Measurements from ENCODE around the gene CLIC3.

The CLIC3 gene

DNA sequence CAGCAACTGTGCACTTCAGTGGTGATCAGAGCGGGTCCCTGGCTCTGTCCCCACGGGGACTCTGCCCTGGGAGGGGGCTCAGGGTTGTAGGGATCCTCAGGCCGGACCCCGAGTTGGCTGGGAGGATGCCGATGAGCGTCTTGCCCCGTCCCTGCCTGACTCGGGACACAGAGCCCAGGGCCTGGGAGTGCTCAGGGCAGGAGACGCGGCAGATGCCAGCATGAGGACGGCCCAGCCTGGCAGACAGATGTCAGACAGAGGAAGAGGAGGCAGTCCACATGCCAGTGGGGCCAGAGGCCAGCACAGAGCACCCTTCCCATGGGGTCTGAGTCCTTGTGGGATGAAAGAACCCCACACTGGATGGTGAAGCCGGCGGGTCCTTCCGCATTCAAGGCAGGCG lies 33.0 kb downstream of the CLIC3 start:
- DNase-seq = no peak

DNA sequence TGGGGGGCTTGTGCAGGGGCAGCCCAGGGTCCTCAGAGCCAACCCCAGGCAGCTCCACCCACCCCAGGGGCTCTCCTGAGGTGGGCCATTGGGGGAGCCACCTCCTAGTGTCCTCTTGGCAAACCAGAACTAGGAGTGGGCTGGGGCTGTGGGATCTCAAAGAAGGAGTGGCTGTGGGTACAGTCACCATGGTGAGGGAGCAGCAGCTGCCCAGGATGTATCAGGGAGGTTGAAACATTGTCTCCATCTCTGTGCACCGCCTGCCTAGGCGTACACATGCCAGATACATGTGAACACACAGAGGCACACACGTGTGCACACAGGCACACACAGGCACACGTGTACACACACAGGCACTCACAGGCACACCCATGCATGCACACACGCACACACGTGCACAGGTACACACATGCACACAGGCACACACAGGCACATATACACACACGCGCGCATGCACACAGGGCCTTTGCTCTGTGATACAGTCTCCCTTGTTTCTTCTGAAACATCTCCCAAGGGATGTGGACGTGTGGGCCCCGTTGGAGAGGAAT lies 33.6 kb downstream of the CLIC3 start:
- no peak for DNase-seq

DNA sequence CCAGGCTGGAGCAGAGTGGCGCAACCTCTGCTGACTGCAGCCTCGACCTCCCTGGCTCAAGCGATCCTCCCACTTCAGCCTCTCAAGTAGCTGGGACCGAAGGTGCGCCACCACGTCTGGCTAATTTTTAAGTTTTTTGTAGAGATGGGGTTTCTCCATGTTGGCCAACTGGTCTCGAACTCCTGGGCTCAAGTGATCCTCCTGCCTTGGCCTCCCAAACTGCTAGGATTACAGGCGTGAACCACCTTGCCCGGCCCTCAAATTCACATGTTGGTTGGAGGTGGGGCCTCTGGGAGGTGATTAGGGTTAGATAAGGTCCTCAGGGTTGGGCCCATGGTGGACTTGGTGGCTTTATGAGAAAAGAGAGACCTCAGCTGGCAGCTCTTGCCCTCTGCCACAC lies 34.2 kb downstream of the CLIC3 start:
- no peak for DNase-seq

DNA sequence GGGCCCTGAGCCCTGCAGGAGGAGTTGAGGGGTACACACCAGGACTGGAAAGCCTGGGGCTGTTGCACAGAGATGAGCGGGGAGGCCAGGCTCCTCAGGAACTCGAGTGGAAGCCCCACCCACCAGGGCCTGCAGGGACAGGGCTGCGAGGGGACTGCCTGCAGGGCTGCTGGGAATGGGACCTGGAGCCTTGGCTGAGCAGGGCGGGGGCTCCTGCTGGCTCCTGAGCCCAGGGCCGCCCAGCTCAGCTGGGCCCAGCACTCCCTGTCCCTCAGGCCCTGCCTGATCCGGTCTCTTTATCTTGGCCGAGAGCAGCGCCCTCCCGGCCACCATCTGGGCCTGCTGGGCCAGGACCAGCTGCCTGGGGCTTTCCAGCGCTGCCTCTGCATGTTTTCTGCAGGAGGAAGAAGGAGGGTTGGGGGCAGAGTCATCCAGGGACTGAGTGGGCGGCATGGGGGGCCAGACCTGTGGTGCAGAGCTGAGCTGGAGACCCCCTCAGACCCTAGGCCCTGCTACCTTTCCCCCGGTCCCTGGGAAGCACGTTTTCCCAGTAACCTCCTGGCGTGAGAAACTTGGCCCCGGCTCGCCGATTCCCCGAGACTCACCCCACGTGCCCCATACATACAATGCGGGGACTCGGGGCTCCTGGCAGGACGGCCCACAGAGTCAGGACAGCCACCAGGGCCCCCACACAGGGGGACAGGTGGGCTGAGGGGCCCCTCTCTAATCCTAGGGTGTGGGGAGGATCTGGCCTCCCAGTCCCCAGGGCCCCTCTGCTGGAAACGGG lies 34.9 kb downstream of the CLIC3 start:
- no peak for DNase-seq

DNA sequence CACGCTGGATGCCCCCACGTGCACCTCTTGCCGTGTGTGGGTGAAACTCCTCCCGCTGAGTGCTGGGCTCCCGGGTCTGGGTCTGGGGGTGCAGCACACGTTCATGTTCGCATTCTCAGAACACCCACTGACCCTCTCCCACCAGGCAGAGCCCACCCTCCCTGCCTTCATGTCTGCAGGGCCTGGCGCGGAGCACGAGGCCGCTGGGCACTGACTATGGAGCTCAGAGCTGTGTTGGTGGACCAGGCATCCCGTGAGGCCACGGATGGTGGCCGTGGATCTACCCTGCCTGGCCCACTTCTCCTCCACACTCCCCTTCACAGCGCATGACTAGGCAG lies 35.5 kb downstream of the CLIC3 start:
- no peak for DNase-seq

DNA sequence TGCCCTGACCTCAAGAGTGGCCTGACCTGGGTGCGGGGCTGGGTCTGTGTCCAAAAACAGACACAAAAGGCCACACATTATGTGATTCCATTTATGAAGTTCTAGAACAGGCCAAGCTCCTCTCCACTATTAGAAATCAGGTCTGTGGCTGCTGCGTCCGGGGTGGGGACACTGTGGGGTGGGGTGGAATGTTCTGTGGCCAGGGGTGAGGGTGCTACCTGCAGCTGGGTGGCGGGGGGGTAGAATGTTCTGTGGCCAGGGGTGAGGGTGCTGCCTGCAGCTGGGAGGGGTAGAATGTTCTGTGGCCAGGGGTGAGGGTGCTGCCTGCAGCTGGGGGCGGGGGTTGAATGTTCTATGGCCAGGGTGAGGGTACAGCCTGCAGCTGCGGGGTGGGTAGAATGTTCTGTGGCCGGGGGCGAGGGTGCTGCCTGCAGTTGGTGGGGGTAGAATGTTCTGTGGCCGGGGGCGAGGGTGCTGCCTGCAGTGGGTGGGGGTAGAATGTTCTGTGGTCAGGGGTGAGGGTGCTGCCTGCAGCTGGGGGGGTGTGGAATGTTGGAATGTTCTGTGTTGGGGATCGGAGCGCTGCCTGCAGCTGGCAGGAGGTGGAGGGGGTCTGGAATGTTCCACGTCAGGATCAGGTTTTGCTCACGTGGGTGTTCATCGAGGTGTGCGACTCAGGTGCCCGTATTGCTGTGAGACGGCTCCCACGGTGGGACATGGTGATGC lies 36.0 kb downstream of the CLIC3 start:
- no peak for DNase-seq

DNA sequence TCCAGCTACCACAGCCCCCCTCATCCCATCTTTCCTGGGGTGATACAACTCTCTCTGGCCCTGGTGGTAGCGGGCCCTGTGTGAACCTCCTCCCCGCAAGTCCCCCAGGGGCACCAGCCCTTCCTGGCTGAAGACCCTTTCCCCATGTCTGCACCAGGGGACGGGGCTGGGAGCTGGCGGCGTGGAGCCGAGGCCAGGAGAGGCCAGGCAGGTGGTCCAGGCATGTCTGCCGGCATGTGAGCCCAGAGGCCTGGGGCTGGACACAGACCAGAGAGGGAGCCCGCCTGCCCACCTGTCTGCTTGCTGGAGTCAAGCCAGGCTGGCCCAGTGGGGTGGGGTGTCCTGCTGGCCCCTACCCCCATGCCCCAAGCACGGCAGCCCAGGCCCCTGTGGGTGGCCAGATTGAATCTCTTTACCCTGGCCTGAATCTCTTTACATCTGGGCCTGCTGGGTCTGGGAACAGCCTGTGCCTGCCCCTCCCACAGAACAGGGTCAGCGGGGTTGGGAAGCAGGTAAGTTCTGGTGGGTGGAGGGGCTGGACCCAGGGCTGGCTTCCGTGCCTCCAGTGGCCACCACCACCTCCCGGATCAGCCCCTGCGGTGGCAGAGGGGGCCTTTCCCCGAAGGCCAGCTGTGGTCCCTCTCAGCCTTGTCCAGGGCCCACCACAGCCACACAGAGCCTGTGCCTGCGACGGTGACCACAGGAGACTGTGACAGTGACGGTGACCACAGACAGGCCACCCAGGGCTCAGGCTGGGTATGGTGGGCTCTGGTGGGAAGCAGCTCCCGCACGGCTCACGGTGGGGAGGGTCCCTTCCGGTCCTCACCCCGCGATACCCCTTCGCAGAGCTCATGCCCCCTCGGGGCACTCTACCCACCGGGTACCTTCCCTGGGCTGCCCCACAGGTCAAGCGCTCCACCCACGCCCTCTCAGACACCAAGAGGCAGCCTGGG lies 37.2 kb downstream of the CLIC3 start:
- DNase-seq = no peak

DNA sequence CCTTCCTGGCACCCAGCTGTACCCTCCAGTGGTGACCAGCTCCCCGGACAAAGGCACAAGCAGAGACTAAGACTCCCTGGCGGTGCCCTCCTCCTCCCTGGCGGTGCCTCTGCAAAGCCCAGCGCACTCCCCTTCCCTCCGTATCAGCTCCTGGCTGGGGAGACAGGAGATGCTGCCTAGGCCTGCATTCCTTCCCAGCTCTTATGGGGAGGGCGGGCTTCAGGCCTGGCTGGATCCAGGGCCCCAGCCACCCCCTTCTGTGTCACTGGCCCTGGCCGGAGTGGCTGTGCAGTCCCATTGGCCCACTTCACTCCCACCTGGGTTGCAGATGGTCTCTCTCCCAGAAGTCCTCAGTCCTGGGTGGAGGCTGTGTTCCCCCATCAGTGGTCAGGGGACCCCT lies 37.9 kb downstream of the CLIC3 start:
- DNase-seq = no peak

DNA sequence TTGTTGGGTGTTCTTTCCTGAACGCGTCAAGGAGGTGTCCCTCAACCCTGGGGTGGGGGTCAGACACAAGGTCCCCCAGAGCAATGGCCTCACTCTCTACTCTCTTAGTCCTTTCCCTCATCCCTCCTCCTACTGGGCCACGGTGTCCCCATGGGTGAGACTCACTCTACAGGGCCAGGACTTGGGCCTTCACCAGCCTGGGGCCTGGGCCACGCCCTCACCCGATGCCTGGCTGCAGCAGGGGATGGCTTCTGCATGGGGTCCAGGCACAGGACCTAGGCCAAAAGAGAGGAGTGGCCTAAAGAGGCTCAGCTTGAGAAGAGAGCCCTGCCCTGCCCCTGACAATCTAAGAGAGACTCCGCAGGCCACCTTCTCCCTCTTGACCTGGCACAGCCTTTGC lies 38.5 kb downstream of the CLIC3 start:
- no peak for DNase-seq

DNA sequence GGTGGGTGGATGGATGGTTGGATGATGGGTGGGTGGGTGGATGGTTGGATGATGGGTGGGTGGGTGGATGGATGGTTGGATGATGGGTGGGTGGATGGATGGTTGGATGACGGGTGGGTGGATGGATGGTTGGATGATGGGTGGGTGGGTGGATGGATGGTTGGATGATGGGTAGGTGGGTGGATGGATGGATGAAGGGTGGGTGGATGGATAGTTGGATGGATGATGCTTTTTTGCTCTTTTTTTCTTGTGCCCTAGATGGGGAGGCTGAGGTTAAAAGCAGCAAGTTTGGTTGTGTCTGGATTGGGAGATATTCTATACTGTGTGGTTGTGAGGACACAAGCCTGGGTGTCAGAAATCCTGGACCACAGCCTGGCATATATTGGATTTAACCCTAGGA lies 38.9 kb downstream of the CLIC3 start:
- DNase-seq = no peak

DNA sequence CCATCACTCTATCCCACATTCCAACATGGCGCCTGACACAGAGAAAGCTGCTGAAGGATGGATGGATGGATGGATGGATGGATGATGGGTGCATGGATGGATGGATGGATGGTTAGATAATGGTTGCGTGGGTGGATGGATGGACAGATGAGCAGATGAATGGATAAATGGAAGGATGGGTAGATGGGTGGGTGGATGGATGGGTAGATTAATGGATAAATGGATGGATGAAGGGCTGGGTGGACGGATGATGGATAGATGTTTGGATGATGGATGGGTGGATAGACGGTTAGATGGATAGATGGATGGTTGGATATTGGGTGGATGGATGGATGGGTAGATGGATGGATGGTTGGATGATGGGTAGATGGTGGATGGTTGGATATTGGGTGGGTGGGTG lies 39.8 kb downstream of the CLIC3 start:
- DNase-seq = no peak

DNA sequence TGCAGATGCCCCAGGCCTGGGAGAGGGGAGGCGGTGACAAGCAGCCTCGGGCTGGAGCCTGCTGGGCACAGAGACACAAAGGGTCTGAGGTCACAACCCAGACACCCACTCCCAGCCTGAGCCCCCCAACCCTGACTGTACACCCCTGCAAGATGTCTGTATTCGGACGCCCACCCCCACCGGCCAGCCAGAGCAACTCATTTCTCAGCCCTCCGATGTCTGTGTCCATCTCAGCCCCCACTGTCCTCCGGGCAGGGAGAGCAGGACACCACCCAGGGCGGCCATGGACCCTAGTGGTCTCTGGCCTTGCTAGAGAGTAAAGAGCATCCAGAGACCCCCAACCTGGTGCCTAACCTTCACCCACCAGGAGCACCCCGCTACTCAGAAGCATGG lies 40.4 kb downstream of the CLIC3 start:
- DNase-seq = no peak

DNA sequence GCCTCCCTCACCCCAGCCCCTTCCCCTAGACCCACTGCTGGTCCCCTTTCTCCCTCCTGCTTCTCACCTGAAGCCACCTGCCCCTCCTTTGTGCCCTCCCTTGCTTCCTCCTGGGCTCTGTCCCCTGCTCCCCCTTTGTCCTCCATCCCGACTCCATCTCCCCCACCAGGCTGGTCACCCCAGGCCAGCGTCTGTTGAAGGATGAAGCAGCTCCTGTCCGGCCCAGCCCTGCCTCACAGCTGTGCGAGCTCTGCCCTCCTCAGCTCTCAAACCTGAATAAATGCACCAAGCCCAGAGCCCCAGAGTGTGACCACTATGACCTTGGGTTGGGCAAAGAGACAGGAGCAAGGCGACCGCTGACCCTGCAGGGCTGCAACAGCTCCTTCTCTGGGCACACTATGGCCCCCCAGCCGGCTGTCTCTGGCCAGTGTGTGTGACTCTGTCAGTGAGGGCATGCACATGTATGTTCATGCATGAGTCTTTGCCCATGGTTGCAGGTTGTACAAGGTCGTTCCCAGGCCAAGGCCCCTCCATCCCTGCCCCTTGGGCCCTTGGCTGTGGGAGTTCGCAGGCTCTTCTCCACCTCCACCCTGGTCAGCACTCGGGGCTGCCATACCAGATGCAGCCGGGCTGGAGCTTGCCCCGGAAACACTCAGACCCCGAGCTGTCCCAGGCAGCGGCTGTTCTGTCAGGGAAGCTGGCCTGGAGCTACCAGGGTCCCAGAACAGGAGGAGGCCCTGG lies 41.0 kb downstream of the CLIC3 start:
- no peak for DNase-seq

DNA sequence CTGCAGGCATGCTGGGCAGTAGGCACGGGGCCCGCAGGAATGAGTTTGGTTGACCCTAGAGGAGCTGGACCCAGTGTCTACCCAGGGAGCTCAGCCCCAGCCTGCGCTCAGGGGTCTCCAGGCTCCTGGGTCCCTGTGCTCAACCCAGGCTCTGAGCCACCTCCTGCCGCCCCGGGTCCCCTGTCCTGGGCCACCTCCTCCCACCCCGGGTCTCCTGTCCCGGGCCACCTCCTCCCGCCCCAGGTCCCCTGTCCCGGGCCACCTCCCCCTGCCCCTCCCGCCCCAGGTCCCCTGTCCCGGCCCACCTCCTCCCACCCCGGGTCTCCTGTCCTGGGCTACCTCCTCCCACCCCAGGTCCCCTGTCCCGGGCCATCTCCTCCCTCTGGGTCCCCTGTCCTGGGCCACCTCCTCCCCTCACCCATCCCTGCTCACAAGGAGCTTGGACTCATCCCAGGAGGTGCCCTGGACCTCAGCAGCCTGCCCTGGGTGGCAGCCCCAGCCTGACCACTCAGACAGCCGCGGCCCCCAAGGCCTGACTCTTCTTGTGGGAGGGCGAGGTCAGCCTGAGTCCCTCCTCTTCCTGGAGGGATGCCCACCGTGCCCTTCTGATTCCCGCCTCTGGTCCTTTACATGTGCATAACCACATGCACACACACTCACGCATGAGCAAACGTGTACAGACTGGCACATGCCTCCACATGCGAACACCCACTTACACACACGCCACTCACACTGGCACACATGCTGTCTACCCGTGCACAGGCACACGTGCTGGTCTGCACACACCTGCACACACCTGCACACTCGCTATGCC lies 41.9 kb downstream of the CLIC3 start:
- DNase-seq = no peak

DNA sequence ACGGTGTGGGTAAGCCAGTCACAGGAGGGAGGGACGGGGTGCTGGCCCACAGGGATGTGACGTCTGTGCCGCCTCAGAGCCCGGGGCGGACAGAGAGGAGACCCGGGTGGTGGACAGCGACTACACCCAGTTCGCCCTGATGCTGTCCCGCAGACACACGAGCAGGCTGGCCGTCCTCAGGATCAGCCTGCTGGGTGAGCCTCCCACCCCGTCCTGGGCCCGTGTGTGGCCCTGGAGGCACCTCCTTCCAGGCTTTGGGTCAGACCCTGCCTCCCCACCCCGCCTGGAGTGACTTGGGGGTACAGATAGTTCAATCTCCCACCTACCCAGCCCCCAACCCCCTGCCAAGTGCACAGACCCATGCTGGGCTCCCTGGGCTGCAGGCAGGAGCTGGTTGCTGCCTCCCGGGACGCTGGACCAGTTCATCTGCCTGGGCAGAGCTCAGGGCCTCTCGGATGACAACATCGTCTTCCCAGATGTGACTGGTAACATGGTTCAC lies 42.5 kb downstream of the CLIC3 start:
- no peak for DNase-seq

DNA sequence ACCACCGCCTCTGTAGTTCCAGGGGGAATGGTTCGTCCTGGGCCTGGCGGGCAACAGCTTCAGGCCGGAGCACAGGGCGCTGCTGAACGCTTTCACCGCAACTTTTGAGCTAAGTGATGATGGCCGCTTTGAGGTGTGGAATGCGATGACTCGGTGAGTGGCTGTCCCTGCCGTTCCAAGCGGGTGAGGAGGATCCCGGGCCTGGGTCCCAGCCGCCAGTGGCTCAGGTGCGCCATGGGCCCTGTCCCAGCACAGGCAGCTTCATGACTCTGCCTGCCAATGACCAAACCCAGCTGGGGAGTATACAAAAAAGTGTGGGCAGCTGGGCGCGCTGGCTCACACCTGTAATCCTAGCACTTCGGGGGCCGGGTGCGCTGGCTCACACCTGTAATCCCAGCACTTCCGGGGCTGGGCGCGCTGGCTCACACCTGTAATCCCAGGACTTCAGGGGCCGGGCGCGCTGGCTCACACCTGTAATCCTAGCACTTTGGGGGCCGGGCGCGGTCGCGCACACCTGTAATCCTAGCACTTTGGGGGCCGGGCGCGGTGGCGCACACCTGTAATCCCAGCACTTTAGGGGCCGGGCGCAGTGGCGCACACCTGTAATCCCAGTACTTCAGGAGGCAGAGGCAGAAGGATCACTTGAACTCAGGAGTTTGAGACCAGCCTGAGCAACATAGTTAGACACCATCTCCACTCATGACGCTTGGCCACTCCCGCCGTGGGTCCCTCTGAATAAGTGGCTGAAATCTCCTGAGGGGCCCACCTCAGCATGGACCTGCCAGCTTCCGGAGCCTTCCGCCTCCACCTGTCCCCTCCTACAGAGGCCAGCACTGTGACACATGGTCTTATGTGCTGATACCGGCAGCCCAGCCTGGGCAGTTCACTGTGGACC lies 43.2 kb downstream of the CLIC3 start:
- no peak for DNase-seq

DNA sequence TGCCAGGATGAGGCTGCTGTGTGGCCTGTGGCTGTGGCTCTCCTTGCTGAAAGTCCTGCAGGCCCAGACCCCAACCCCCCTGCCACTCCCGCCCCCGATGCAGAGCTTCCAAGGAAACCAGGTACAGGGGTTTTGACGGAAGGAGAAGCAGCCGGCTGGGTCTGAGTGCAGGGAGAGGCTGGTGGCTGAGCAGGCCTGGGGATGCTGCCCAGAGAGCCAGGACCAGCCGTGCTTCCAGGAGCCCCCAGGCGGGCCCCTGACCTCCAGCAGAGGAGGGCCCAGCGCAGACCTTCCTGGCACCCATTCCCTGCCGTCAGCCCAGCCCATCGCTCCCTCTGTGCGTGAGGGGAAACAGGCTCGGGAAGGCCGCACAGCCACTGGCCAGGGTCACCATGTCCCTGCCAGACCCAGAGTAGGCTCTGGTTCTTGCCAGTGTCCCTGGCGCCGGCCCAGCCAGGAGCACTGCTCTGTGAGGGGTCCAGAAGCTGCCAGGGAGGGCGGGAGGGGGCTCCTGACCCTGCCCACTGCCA lies 44.0 kb downstream of the CLIC3 start:
- DNase-seq = no peak

DNA sequence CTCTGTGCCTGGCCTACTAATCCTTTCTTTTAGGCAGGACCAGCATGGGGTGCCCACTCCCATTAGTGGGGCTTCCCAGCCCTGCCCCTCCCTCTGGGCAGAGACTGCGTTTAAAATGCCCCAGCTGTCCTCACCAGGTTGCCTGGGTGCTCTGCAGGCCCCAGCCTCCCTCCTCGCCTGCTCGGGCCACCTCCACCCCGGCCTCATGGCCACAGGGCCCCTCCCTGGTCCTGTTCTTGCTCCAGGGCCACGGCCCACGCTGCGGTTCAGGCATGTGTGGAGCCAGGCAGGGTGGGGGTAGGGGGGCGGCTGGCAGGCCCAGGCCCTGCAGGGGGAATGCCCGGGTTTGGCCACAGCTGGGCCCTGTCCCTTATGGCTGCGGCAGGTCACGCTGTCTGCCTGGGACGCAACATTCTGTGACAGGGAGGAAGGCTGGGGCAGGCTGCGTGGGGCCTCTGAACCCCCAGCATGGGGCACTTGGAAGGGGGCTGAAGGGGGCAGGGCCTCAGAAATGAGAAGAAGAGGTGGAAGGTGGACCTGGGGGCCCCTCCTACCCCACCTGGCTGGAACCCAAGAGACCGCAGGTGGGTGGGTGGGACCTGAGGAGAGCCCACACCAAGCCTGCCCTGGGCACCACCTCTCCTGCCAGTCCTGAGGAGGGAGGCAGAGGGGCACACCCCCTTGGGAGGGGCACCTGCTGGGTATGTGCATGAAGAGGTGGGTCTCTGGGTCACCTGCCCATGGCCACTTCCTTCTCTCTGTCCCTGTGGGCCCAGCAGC lies 44.6 kb downstream of the CLIC3 start, which contains the start of gene LCN12:
Gene LCN12, plus strand, starts transcription at position 733 of the 780 bp plus-strand sequence. CDS start 55 bp downstream, outside the sequence.
- no peak for DNase-seq

DNA sequence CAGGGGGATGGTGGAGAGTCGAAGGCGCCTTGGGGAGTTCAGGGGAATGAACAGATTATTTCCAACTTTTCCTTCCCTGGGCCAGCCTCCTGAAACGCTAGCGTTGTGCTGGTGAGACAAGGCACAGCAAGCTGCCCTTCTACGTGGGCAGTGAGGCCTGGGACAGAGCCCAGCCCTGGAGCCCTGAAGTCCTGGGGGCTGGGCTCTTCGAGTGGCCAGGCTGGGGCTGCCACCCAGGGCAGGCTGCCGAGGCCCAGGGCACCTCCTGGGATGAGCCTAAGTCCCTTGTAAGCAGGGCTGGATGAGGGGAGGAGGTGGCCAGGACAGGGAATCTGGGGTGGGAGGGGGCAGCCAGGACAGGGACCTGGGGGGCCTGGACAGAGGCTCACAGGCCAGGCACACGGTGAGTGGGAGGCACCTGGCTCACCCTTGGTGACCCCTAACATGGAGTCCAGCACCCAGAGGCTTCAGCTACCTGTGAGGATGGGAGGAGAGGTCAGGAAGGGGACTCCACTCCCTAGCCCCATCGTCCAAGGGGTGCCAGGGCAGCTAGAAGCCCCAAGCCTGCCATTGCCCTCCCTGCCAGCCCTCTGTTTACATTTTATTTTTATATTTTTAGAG lies 45.6 kb downstream of the CLIC3 start:
- no peak for DNase-seq
